ENCODE results near the gene BARX2.

Gene BARX2

DNA sequence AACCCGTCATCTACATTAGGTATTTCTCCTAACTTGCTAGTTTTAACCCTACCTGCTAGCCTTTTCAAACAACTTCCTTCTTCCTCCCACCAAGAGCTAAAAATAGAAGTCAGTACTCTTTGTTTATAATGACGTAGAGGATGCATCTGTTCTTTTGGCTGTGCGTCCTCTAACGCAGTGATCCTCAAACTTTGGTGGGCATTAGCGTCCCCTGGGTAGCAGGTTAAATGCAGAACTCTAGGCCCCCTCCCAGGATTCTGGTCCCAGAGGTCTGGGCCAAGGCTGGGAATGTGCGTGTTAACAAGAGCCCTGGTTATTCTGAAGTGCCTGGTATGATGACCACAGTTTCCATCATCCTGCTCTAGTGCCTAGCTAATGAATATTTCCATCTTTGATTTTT, 67.6 kb downstream of the BARX2 start:
- DNase-seq, result no peak

DNA sequence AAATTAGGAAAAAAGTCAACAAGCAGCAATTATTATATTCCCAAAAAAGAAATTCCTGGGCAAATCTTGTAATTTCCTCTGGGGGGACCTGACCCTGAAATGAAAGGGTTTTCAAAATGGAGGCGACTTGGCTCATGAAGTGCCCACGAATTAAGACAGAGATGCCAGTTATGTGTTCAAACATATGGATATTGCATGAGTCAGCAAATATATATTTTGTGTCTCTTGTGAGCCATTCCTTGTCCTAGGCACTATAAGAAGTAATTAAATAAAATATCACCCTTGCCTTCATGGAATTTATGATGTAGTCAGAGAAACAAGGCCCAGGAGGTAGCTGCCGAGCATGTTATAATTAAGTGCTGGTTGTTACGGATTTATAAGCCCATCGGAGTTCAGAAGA, 68.6 kb downstream of the BARX2 start:
- no peak for DNase-seq

DNA sequence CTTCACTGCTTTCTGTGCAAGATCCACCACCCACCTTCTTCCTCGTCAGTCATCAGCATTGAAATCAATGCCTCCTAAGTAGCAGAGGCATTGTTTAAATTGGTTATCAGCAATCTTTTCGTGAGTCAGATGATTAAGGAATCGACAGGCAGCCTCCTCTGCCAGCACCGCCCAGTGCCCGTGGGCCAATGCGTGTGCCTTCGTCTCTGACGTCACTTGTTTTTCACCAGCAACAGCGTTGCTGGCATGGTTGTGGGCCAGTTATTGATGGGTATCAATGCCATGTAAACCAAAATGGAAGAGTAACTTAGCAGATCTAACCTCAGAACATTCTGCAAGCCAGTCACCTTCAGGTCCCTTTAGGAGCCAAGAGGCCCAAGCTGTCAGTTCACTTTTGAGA, 69.6 kb downstream of the BARX2 start:
- DNase-seq, result no peak

DNA sequence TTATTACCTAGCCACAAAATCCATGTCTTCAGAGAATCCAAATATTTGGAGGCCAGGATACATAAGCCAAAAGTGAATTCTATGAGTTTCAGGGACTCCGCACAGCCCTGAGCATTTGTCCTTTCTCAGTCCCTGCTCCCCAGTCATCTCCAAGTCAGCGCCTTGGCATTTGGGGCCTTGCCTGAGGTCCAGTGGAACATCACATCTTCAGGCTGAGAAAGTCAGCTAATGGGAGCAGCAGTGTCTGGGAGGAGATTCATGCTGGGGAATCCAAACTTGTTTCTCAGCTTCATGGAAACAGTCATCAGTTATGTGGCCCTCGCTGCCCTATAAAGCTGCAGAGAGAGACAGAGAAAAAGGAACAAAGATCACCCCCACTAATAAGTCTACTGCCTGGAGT, 70.9 kb downstream of the BARX2 start:
- no peak for DNase-seq

DNA sequence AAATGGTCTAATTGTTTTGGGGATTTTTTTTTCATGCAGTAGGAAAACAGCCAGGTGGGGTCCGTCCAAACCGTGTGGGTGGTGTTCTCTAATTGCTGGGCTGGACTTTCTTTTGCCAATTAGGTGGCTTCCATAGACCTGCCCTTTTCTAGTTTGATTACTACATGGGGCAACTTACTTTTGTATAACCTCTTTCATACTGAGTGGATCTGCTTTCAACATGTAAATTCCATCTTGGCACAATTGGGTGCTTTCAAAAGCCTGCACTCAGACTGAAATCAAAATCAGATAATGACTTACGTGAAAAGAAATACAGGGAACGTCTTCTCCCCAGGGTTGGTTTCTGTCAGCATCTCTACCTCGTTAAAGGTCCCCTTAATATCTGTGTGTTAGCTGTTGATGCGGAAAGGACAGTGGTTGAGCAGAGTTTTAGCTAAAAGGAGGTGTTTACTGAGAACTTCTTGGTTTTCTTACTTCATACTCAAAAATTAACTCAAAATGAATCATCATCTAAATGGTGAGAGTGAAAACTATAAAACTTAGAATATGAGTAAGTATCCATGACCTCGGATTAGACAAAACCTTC, 72.1 kb downstream of the BARX2 start:
- DNase-seq, result no peak

DNA sequence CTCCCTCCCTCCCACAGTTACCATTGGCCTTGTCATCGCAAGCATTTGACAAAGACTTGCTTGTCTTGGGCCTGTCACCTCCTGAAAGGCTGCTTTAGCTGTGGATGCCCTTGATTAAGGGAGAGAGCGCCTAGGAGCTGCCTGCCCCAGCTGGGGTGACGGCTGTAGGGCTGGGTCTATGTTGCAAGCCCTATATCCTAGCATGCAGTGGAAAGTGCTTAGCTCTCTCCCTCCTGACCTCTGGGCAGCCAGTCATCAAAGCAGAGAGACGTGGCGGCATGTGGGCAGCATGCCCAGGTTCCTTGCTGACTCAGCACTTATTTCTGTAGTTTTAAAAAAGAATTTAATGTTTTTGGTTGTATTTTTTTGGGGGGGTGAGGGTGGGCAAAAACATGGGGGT, 75.9 kb downstream of the BARX2 start:
- DNase-seq, result no peak

DNA sequence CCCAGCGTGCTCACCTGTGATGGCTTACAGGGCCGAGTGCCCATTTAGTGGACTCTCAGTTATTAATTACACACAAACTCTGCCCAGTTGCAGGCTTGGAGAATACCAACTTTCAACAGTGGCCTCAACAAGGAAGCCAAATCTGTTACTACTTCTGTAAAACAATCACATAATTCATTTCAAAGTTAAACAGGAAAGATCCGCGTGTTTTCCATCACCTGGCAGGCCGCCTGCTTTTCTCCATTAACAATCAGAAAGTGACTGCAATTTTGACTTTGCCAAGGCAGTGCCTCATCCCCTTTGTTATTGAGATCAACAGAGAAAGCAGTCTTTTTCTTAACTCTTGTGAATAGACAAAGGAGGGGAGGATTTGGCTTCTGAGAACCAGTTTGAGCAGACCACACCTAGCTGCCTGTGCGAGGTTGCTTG, 77.7 kb downstream of the BARX2 start:
- DNase-seq, result no peak

DNA sequence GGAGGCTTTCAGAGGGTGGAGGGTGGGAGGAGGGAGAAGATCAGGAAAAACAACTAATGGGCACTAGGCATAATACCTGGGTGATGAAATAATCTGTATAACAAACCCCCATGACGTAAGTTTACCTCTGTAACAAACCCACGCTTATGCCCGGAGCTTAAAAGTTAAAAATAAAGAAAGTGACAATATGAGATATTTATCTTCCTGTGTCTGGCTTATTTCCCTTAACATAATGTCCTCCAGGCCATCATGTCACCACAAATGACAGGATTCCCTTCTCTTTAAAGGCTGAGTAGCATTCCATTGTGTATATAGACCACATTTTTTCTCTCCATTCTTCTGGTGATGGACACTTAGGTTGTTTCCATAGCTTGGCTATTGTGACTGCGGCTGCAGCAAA, 79.5 kb downstream of the BARX2 start:
- no peak for DNase-seq

DNA sequence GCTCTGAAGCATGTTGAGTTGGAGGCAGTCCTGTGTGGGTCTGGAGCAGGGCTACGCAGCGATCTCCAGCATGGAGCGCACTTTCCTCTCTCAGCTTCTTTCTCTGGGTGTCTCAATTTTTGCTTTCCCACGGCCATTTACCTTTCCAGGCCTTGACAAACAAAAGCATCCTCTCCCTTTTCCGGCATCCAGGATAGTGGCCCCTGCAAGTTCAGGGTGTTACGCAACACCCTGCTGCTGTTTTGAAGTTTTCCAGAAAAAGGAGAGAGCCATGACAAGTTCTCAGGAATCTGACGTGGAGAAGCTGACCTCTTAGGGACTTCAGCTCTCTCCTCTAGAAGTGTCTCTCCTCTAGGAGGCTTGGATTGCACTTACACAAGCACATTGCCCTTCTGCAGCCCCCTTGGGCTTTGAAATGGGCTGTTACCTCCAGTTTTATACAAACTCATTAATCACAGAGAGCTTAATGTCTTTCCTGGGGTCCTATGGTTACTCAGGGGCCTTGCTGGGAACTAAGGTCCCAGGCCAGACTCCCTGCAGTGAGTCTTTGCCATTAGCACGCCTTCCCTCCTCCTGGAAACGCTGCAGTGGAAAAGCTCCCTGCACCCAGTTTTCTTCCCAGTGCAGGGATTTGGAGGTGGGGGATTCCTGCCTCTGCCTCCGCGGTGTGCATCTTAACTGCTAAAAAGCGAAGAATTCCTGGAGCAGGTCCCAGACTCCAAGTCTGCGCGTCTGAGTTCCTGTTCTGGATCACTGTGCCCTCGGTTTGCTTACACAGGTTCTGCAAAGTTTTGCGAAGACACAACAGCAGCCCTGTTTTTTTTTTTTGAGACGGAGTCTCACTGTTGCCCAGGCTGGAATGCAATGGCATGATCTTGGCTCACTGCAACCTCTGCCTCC, 80.4 kb downstream of the BARX2 start:
- DNase-seq, result no peak

DNA sequence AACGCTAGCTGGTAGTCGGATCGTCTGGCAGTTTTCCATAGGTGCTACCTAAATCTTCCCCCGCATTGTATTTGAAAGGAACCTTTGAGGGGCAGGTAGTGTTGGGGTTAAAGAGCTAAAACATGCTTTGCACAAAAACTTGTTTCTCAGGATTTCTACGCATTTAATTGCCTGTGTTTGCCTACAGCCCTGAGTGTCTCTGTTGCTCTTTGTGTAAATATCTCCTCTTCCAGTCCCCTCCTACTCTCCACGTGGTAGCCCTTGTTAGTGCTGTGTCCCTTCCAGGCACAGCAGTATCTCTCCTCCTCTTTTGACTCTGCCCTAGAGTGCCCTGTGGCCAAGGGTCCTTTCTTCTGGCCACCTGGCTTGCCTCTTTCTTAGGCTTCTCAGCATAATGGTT, 81.7 kb downstream of the BARX2 start:
- DNase-seq, result no peak

DNA sequence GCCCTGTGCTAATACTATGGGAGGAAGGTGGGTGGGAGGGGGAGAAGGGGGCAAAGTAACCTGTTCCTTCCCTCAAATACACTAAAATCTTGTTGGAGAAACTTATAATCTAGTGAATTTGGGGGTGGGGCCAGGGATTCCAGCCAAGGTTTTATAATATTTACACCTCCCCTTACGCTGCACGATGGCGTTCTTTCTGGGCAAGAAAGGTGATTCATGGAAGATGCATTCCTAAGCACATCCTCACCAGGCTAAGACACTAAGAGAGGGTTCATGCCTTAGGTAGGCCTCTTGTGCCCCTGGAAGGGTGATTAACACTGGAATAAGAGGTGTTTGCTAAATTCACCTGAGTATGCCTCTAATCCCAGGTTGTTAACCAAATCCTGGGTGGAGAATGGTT, 82.6 kb downstream of the BARX2 start:
- no peak for DNase-seq

DNA sequence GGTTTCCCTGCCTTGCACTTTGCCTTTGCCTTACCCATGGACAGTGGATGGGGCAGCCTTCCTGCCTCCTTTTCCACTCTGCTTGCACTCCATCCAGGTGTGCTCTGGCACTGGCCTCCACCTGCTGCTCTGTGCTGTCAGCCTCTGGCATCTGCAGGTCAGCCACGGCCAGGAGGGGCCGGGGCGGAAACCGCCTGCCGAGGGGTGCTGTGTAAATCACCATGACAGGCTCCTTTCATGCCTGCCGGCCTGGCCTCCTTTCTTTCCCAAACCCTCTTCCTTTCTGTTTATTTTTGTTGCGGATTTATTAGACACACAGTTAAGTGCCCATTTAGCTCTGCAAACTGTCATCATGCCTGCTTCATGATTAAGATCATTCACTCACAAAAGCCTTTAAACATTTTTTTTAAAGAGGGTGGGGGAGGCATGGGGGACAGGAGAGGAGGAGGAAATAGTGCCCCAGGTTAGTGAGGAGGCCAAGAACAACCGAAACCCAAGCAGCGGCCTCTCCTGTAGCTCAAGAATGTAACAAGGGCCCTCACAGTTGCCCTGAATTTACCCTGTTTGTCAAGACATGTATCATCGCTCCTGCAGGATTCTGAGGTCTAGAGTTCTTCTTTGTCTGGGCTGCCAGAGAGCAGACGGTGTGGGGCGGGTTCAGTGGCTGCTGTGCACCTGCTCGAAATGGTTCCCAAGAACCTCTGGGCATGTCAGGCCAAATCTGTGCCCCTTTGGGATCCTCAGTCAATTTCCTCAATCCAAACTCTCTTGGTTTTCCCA, 83.3 kb downstream of the BARX2 start:
- DNase-seq, result no peak

DNA sequence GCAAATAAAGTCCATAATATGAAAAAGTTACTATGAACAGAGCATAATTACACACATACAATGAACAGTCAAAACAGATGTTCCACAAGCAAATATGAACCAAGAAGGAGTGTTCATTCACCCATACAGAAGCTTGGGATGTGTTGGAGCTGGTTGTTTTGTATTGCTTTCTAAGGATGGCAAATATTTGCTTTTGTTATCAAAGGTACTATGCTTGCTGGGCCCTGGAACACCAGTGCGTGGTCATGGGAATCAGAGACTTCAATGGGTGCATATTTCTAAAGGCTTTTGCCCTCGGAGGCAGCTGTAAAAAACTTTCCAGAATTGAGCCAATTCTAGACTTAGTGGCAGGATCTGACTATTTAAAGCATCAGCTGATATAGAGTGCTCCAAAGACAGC, 85.1 kb downstream of the BARX2 start:
- no peak for DNase-seq

DNA sequence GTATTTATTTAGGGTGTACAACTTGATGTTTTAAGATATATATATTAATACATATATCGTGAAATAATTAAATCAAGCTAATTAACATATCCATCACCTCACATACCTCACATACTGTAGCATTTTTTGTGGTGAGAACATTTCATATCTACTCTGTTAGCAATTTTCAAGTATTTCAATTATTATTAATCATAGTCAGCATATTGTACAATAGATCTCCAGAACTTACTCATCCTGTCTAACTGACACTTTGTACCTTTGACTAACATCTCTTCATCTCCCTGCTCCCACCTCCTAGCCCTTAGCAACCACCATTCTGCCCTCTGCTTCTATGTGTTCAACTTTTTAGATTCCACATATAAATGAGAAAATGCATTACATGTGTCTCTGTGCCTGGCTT, 108.4 kb downstream of the BARX2 start:
- DNase-seq, result no peak

DNA sequence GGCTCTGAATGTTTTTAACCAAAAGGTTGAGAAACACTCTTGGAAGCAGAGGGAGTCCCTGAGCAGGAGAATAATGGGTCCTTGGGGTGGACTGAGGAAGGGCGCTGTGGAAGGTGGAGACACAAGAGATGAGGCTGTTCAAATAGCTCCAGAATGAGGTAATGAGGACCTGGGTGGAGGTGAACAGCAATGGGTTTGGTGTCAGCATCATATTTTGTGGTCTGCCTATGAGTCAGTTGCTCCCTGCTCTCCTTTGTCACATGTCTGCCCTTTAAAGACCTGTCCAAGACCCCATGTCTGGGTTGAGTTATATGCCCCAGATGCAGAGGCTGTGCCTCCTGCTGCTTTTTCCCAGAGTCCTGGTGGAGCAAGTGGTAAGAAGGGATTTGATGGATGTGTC, 113.6 kb downstream of the BARX2 start:
- DNase-seq, result no peak

DNA sequence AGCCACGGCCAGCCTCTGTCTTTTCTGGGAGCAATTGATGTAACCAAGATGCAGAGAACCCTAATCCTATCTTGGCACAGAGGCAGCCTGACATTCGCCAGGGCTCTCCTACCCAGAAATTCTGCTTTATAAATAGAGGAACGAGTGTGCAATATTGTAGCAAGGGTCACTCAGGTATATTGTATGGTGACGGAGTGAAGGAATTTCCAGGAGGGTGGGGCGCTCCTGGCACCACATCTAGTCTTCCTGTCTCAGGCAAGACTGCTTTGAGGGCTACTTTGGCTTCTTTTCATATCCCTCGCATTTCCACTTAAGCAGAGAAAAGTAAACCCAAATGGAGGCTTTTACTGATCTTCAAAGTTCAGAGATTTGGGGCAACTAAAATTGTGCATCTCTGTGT, 114.4 kb downstream of the BARX2 start:
- no peak for DNase-seq

DNA sequence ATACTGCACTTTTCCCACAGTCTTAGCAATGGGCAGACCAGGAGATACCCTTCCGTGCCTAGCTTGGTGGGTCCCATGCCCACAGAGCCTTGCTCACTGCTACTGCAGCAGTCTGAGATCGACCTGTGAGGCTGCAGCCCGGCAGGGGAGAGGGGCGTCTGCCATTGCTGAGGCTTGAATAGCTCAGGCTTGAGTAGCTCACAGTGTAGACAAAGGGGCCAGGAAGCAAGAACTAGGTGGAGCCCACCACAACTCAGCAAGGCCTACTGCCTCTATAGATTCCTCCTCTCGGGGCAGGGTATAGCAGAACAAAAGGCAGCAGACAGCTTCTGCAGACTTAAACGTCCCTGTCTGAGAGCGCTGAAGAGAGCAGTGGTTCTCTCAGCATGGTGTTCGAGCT, 118.1 kb downstream of the BARX2 start:
- no peak for DNase-seq
